Medulla oblongata (tissue), 1 donor: ENCODE results near the gene GM2A.
"Not testable (repeated sequence)": the region's sequence is repeated elsewhere in the genome, so short reads cannot be mapped to it uniquely, and the experiment has no call there.

Experiments used
- DNase-seq: peaks from one replicate; pipeline ENCODE4 v3.0.0-alpha.2; 2015; ENCODE audit errors: extremely low spot score

GM2A gene

GRCh38 chr5:151227918-151228447, 25.0 kb upstream of the GM2A start:
- no peak for DNase-seq

GRCh38 chr5:151228986-151229385, 24.0 kb upstream of the GM2A start:
- no peak for DNase-seq

- DNase-seq = no peak
Observed at GRCh38 chr5:151230048-151230680, 22.8 kb upstream of the GM2A start.

- no peak for DNase-seq
Observed at GRCh38 chr5:151231359-151231758, 21.6 kb upstream of the GM2A start.

- DNase-seq = no peak
Observed at GRCh38 chr5:151233616-151234085, 19.3 kb upstream of the GM2A start.

- DNase-seq = no peak
Observed at GRCh38 chr5:151234476-151235238, 18.3 kb upstream of the GM2A start.

- DNase-seq = not testable (repeated sequence)
Observed at GRCh38 chr5:151235239-151235571, 17.8 kb upstream of the GM2A start.

GRCh38 chr5:151236888-151237287, 16.1 kb upstream of the GM2A start:
- DNase-seq = no peak

- DNase-seq = no peak
Observed at GRCh38 chr5:151237685-151238084, 15.3 kb upstream of the GM2A start.

GRCh38 chr5:151238303-151238741, 14.7 kb upstream of the GM2A start:
- no peak for DNase-seq

GRCh38 chr5:151239237-151239861, 13.6 kb upstream of the GM2A start:
- peak; percentile 78 for DNase-seq

- not testable (repeated sequence) for DNase-seq
Observed at GRCh38 chr5:151240268-151240835, 12.6 kb upstream of the GM2A start.

- DNase-seq = no peak
Observed at GRCh38 chr5:151240924-151241635, 11.9 kb upstream of the GM2A start.

- DNase-seq = no peak
Observed at GRCh38 chr5:151243127-151243526, 9.9 kb upstream of the GM2A start.

- DNase-seq = no peak
Observed at GRCh38 chr5:151243564-151243963, 9.4 kb upstream of the GM2A start.

GRCh38 chr5:151244206-151244605, 8.8 kb upstream of the GM2A start:
- no peak for DNase-seq

- DNase-seq = no peak
Observed at GRCh38 chr5:151245680-151246219, 7.2 kb upstream of the GM2A start.

GRCh38 chr5:151248651-151249050, 4.3 kb upstream of the GM2A start:
- DNase-seq = no peak

- no peak for DNase-seq
Observed at GRCh38 chr5:151249281-151249680, 3.7 kb upstream of the GM2A start.

- no peak for DNase-seq
Observed at GRCh38 chr5:151250346-151251000, 2.5 kb upstream of the GM2A start.
